Activated naive CD4-positive, alpha-beta T cell treated with anti-CD3 and anti-CD28 coated beads for 36 hours (primary cell): ENCODE data around the gene CGRRF1. TPM values are rescaled to one million over a fixed set of nuclear protein-coding genes. Genes with fewer than 3 reads are reported as not detected.

Experiments used
- CTCF ChIA-PET: fragments of 350-600 bp; sonication (Branson Sonifier 250); formaldehyde crosslinking; loops from one replicate; lab custom pipeline; 2021; ENCODE audit warnings: antibody characterized with exemption; lab: Charles Lee
- DNase-seq: peaks from one replicate; pipeline ENCODE4 v3.0.0-alpha.2; 2020
- H3K27ac Mint-ChIP-seq: one replicate; pipeline ENCODE4 v1.8.0; 2021; ENCODE audit warnings: mild to moderate bottlenecking, mixed read lengths
- H3K27me3 Mint-ChIP-seq: one replicate; pipeline ENCODE4 v1.8.0; 2021; ENCODE audit warnings: low read depth, mixed read lengths
- H3K36me3 Mint-ChIP-seq: one replicate; pipeline ENCODE4 v1.8.0; 2021; ENCODE audit warnings: low read depth, mixed read lengths
- H3K4me1 Mint-ChIP-seq: one replicate; pipeline ENCODE4 v1.8.0; 2021; ENCODE audit warnings: low read depth, mixed read lengths
- H3K4me3 Mint-ChIP-seq: one replicate; pipeline ENCODE4 v1.8.0; 2021; ENCODE audit warnings: mild to moderate bottlenecking, moderate library complexity, mixed read lengths
- H3K9me3 Mint-ChIP-seq: one replicate; pipeline ENCODE4 v1.8.0; 2021; ENCODE audit warnings: mixed read lengths
- intact Hi-C: fragments of 100-400 bp; cut with micrococcal nuclease; formaldehyde crosslinking; loops from one replicate; pipeline ENCODE4 v1.15.1; 2023
- total RNA-seq, 2 experiments: library from RNA; stranded (reverse); gene quantifications; one replicate each; pipeline ENCODE4 v1.2.3, GENCODE V29; 2021

The CGRRF1 gene
- total RNA-seq, 2 experiments from 2014 or later, result 9.2 to 9.7 TPM

- no peaks in the 10 kb centered on the region for H3K9me3 Mint-ChIP-seq
- no peaks in the 10 kb centered on the region for H3K4me1 Mint-ChIP-seq
Observed at GRCh38 chr14:54524410-54524809, 14.7 kb downstream of the CGRRF1 start.

GRCh38 chr14:54528973-54529372 is 19.3 kb downstream of the CGRRF1 start:
- intact Hi-C loops, result no loop called here
- Mint-ChIP-seq H3K36me3 (peaks cover 2% of the 10 kb centered on the region), H3K4me3 (no peak overlapping the region), H3K27me3 (no peaks in the 10 kb centered on the region), H3K27ac (no peak overlapping the region), H3K4me1 (no peaks in the 10 kb centered on the region), H3K9me3 (no peaks in the 10 kb centered on the region)
- no peak for DNase-seq
- CTCF ChIA-PET, result interaction anchor here (1.0 to 1.2 kb wide), 2 partner anchors 62 to 181 kb away, joined by 3 read pairs; no protein-coding TSS in a partner anchor

More at GRCh38 chr14:54524410-54524809, 14.7 kb downstream of the CGRRF1 start:
- CTCF ChIA-PET, result no interaction called here
- Mint-ChIP-seq H3K27ac (no peak overlapping the region), H3K27me3 (no peaks in the 10 kb centered on the region), H3K36me3 (peaks cover 4% of the 10 kb centered on the region), H3K4me3 (no peak overlapping the region)
- DNase-seq, result no peak
- intact Hi-C loops, result no loop called here

GRCh38 chr14:54529811-54530210 is 20.1 kb downstream of the CGRRF1 start:
- no peaks in the 10 kb centered on the region for H3K27me3 Mint-ChIP-seq
- no peaks in the 10 kb centered on the region for H3K36me3 Mint-ChIP-seq
- intact Hi-C loops, result loop anchor here (10.0 kb wide), 1 partner anchor 425 kb away; no protein-coding TSS in a partner anchor
- no peaks in the 10 kb centered on the region for H3K4me1 Mint-ChIP-seq
- no peaks in the 10 kb centered on the region for H3K9me3 Mint-ChIP-seq
- DNase-seq, result no peak
- CTCF ChIA-PET, result interaction anchor here (1.0 to 1.2 kb wide), 2 partner anchors 62 to 182 kb away, joined by 3 read pairs; no protein-coding TSS in a partner anchor
- no peak overlapping the region for H3K27ac Mint-ChIP-seq
- H3K4me3 Mint-ChIP-seq, result no peak overlapping the region

GRCh38 chr14:54532111-54533012 is 22.7 kb downstream of the CGRRF1 start:
- Mint-ChIP-seq H3K27ac (no peak overlapping the region), H3K9me3 (no peaks in the 10 kb centered on the region), H3K36me3 (no peaks in the 10 kb centered on the region), H3K4me1 (no peaks in the 10 kb centered on the region), H3K27me3 (no peaks in the 10 kb centered on the region), H3K4me3 (no peak overlapping the region)
- no peak for DNase-seq
- CTCF ChIA-PET, result interaction anchor here (0.7 to 1.1 kb wide), 2 partner anchors 242 to 1097 kb away, joined by 3 to 5 read pairs; no protein-coding TSS in a partner anchor
- intact Hi-C loops, result loop anchor here (10.0 kb wide), 1 partner anchor 422 kb away; no protein-coding TSS in a partner anchor

- H3K27me3 Mint-ChIP-seq, result no peaks in the 10 kb centered on the region
- intact Hi-C loops, result loop anchor here (10.0 kb wide), 1 partner anchor 422 kb away; no protein-coding TSS in a partner anchor
- no peak for DNase-seq
- H3K4me1 Mint-ChIP-seq, result no peaks in the 10 kb centered on the region
- no peak overlapping the region for H3K27ac Mint-ChIP-seq
- no peaks in the 10 kb centered on the region for H3K36me3 Mint-ChIP-seq
- no peaks in the 10 kb centered on the region for H3K9me3 Mint-ChIP-seq
- H3K4me3 Mint-ChIP-seq, result no peak overlapping the region
- CTCF ChIA-PET, result interaction anchor here (0.7 kb wide), 1 partner anchor 1098 kb away, joined by 3 read pairs; no protein-coding TSS in a partner anchor
Observed at GRCh38 chr14:54533100-54533499, 23.4 kb downstream of the CGRRF1 start.

- no peaks in the 10 kb centered on the region for H3K36me3 Mint-ChIP-seq
- intact Hi-C loops, result loop anchor here (10.0 kb wide), 1 partner anchor 420 kb away; no protein-coding TSS in a partner anchor
Observed at GRCh38 chr14:54535126-54535525, 25.4 kb downstream of the CGRRF1 start.

GRCh38 chr14:54535646-54536045 is 25.9 kb downstream of the CGRRF1 start:
- Mint-ChIP-seq H3K9me3 (no peaks in the 10 kb centered on the region), H3K4me3 (no peak overlapping the region), H3K27ac (no peak overlapping the region), H3K36me3 (no peaks in the 10 kb centered on the region), H3K27me3 (no peaks in the 10 kb centered on the region), H3K4me1 (no peaks in the 10 kb centered on the region)
- DNase-seq, result no peak
- CTCF ChIA-PET, result no interaction called here
- intact Hi-C loops, result loop anchor here (10.0 kb wide), 1 partner anchor 419 kb away; no protein-coding TSS in a partner anchor

More at GRCh38 chr14:54535126-54535525, 25.4 kb downstream of the CGRRF1 start:
- Mint-ChIP-seq H3K27ac (no peak overlapping the region), H3K9me3 (no peaks in the 10 kb centered on the region), H3K4me1 (no peaks in the 10 kb centered on the region), H3K27me3 (no peaks in the 10 kb centered on the region), H3K4me3 (no peak overlapping the region)
- no peak for DNase-seq
- CTCF ChIA-PET, result interaction anchor here (0.6 to 0.9 kb wide), 2 partner anchors 31 to 123 kb away, joined by 3 read pairs; no protein-coding TSS in a partner anchor

- CTCF ChIA-PET, result no interaction called here
- H3K4me1 Mint-ChIP-seq, result no peaks in the 10 kb centered on the region
- H3K27me3 Mint-ChIP-seq, result no peaks in the 10 kb centered on the region
- DNase-seq, result no peak
- intact Hi-C loops, result loop anchor here (10.0 kb wide), 1 partner anchor 417 kb away; no protein-coding TSS in a partner anchor
- H3K9me3 Mint-ChIP-seq, result no peaks in the 10 kb centered on the region
- no peak overlapping the region for H3K27ac Mint-ChIP-seq
- no peak overlapping the region for H3K4me3 Mint-ChIP-seq
- H3K36me3 Mint-ChIP-seq, result no peaks in the 10 kb centered on the region
Observed at GRCh38 chr14:54537651-54538050, 27.9 kb downstream of the CGRRF1 start.

- CTCF ChIA-PET, result no interaction called here
- H3K4me1 Mint-ChIP-seq, result no peaks in the 10 kb centered on the region
- no peaks in the 10 kb centered on the region for H3K27me3 Mint-ChIP-seq
- intact Hi-C loops, result loop anchor here (10.0 kb wide), 1 partner anchor 417 kb away; no protein-coding TSS in a partner anchor
- H3K4me3 Mint-ChIP-seq, result no peak overlapping the region
- no peak for DNase-seq
- no peaks in the 10 kb centered on the region for H3K36me3 Mint-ChIP-seq
- no peak overlapping the region for H3K27ac Mint-ChIP-seq
- no peaks in the 10 kb centered on the region for H3K9me3 Mint-ChIP-seq
Observed at GRCh38 chr14:54538055-54538454, 28.3 kb downstream of the CGRRF1 start.

- H3K27ac Mint-ChIP-seq, result no peak overlapping the region
- H3K4me1 Mint-ChIP-seq, result no peaks in the 10 kb centered on the region
- CTCF ChIA-PET, result no interaction called here
- no peak overlapping the region for H3K4me3 Mint-ChIP-seq
- no peaks in the 10 kb centered on the region for H3K9me3 Mint-ChIP-seq
- DNase-seq, result no peak
- no peaks in the 10 kb centered on the region for H3K36me3 Mint-ChIP-seq
- no peaks in the 10 kb centered on the region for H3K27me3 Mint-ChIP-seq
- intact Hi-C loops, result no loop called here
Observed at GRCh38 chr14:54547583-54547982, 37.9 kb downstream of the CGRRF1 start.

- intact Hi-C loops, result no loop called here
- H3K4me3 Mint-ChIP-seq, result no peak overlapping the region
- H3K27me3 Mint-ChIP-seq, result no peaks in the 10 kb centered on the region
- CTCF ChIA-PET, result no interaction called here
- H3K4me1 Mint-ChIP-seq, result no peaks in the 10 kb centered on the region
- DNase-seq, result no peak
- no peaks in the 10 kb centered on the region for H3K9me3 Mint-ChIP-seq
- H3K36me3 Mint-ChIP-seq, result no peaks in the 10 kb centered on the region
- H3K27ac Mint-ChIP-seq, result no peak overlapping the region
Observed at GRCh38 chr14:54548491-54548890, 38.8 kb downstream of the CGRRF1 start.

GRCh38 chr14:54549862-54550261 is 40.2 kb downstream of the CGRRF1 start:
- H3K4me3 Mint-ChIP-seq, result no peak overlapping the region
- intact Hi-C loops, result no loop called here
- CTCF ChIA-PET, result interaction anchor here (0.9 kb wide), 1 partner anchor 14 kb away, joined by 3 read pairs; no protein-coding TSS in a partner anchor
- no peaks in the 10 kb centered on the region for H3K4me1 Mint-ChIP-seq
- no peaks in the 10 kb centered on the region for H3K9me3 Mint-ChIP-seq
- H3K36me3 Mint-ChIP-seq, result no peaks in the 10 kb centered on the region
- DNase-seq, result no peak
- H3K27ac Mint-ChIP-seq, result no peak overlapping the region
- no peaks in the 10 kb centered on the region for H3K27me3 Mint-ChIP-seq
